GM23248 (cell line): Measurements from ENCODE around the gene SLC37A1.

ENCODE experiments used
- EZH2 ChIP-seq: fragments of 200-600 bp; sonication (generic); IDR thresholded peaks from 2 replicates; pipeline ENCODE4 v1.6.1; 2018; ENCODE audit warnings: antibody characterized with exemption, mild to moderate bottlenecking; ENCODE audit not compliant: insufficient read depth, poor library complexity, severe bottlenecking
- EZH2phosphoT487 ChIP-seq: fragments of 200-600 bp; sonication (generic); IDR thresholded peaks from 2 replicates; pipeline ENCODE4 v1.6.1; 2018; ENCODE audit warnings: antibody characterized with exemption, moderate library complexity, mild to moderate bottlenecking, low read depth; ENCODE audit not compliant: insufficient read depth

DNA sequence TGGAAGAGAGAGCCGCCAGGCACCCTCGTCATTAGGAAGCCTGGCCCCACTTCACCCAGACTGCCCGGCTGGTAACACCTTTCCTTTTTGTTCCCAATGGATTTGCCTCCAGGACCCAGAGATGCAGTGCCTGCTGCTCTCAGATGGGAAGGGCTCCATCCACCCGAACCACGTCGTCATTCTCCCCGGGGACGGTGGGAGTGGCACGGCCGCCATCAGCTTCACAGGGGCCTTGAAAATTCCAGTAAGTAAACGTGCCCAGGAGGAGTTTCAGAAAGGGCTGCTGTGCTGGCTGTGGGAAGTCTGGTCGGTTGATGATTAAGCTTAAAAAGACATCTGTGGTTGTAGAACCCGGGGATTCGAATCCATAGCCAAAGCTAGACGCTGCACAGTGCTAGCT, 45.2 kb downstream of the SLC37A1 start:
- TF ChIP-seq EZH2phosphoT487 (no peak), EZH2 (no peak)
